Uterus (tissue), 4 donors: Measurements from ENCODE around the gene DIP2A. TPM values are rescaled to one million over a fixed set of nuclear protein-coding genes. Genes with fewer than 3 reads are reported as not detected.

Experiments used
- DNase-seq, 2 donors: peaks; one replicate each; pipeline ENCODE4 v3.0.0-alpha.2; 2019 to 2020
- H3K27ac ChIP-seq, 2 donors: fragments of 200-600 bp; sonication (generic); 1 replicate in 1 of 2; 2 replicates in 1 of 2; pipeline ENCODE4 v1.5.1; 2016 to 2018
- H3K27me3 ChIP-seq, 2 donors: fragments of 200-600 bp; sonication (generic); one replicate each; pipeline ENCODE4 v1.5.1; 2018 to 2019; ENCODE audit warnings: control low read depth in 1 of 2
- H3K36me3 ChIP-seq, 2 donors: fragments of 200-600 bp; sonication (generic); one replicate each; pipeline ENCODE4 v1.5.1; 2019; ENCODE audit warnings: control low read depth in 1 of 2
- H3K4me1 ChIP-seq, 2 donors: fragments of 200-600 bp; sonication (generic); one replicate each; pipeline ENCODE4 v1.5.1; 2018 to 2019; ENCODE audit warnings: control low read depth in 1 of 2
- H3K4me3 ChIP-seq, 2 donors: fragments of 200-600 bp; sonication (generic); 1 replicate in 1 of 2; 2 replicates in 1 of 2; pipeline ENCODE4 v1.5.1; 2018 to 2019; ENCODE audit warnings: mild to moderate bottlenecking in 1 of 2
- H3K9me3 ChIP-seq, 2 donors: fragments of 200-600 bp; sonication (generic); one replicate each; pipeline ENCODE4 v1.5.1; 2019; ENCODE audit warnings: control low read depth in 1 of 2
- POLR2A ChIP-seq, 2 donors: fragments of 450-650 bp; IDR thresholded peaks; one replicate each; pipeline ENCODE4 v1.6.1; 2016; ENCODE audit warnings: antibody characterized with exemption in 2 of 2, mild to moderate bottlenecking in 1 of 2, moderate library complexity in 1 of 2
- intact Hi-C: fragments of 100-400 bp; cut with DNase I; formaldehyde crosslinking; loops from one replicate; pipeline ENCODE4 v1.15.1; 2023; ENCODE audit warnings: low total_unique reads
- total RNA-seq, 4 donors: library from RNA; depleted of rRNA in 3 of 4; stranded (reverse); fragments of >200 nt in 3 of 4; gene quantifications; one replicate each; pipeline versions ENCODE4 v1.1.0 to v1.2.4, GENCODE V29; 2014 to 2023
- TF ChIP-seq, protein P1 (sequence below), 4 experiments: fragments of 200-600 bp in 2 of 4; fragments of 450-650 bp in 2 of 4; sonication (generic) in 2 of 4; IDR thresholded peaks; one replicate each; pipeline ENCODE4 v1.5.1; 2016 to 2019; ENCODE audit warnings: antibody characterized with exemption in 4 of 4, mild to moderate bottlenecking in 2 of 4, moderate library complexity in 1 of 4
- donor health status: DM: yes; HTN: yes; CAD: no.

Gene DIP2A
- total RNA-seq, 4 donors from 2014 or later, result 51.0 to 56.3 (median 51.6) TPM

DNA sequence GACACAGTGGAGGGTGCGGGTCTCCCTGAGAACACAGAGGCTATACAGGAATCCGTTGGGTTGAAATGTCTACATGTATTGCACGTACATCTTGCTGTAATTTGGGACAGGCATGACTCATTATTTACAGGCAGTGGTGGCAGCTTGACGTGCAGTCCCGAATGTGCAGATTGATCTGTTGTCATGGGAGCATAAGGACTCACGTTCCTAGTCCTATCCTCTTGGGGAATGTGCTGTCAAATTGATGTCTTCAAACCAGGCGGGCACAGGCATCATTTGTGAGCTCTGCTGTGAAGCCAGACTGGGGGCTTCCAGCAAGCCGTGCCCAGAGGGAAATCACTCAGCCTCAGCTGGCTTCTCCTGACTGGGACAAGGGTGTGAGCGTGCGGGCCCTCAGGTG, 105.7 kb downstream of the DIP2A start:
- no peak overlapping the region for H3K27ac ChIP-seq
- intact Hi-C loops, result no loop called here
- no peak for TF ChIP-seq POLR2A (IDR thresholded peaks at IDR 0.05)
- TF ChIP-seq, protein P1, sequence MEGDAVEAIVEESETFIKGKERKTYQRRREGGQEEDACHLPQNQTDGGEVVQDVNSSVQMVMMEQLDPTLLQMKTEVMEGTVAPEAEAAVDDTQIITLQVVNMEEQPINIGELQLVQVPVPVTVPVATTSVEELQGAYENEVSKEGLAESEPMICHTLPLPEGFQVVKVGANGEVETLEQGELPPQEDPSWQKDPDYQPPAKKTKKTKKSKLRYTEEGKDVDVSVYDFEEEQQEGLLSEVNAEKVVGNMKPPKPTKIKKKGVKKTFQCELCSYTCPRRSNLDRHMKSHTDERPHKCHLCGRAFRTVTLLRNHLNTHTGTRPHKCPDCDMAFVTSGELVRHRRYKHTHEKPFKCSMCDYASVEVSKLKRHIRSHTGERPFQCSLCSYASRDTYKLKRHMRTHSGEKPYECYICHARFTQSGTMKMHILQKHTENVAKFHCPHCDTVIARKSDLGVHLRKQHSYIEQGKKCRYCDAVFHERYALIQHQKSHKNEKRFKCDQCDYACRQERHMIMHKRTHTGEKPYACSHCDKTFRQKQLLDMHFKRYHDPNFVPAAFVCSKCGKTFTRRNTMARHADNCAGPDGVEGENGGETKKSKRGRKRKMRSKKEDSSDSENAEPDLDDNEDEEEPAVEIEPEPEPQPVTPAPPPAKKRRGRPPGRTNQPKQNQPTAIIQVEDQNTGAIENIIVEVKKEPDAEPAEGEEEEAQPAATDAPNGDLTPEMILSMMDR (IDR thresholded peaks at IDR 0.05), result no peak
- H3K27me3 ChIP-seq, result no peaks in the 10 kb centered on the region
- no peaks in the 10 kb centered on the region for H3K9me3 ChIP-seq
- no peaks in the 10 kb centered on the region for H3K4me1 ChIP-seq
- no peak for DNase-seq
- no peak overlapping the region for H3K4me3 ChIP-seq
- no peaks in the 10 kb centered on the region for H3K36me3 ChIP-seq

DNA sequence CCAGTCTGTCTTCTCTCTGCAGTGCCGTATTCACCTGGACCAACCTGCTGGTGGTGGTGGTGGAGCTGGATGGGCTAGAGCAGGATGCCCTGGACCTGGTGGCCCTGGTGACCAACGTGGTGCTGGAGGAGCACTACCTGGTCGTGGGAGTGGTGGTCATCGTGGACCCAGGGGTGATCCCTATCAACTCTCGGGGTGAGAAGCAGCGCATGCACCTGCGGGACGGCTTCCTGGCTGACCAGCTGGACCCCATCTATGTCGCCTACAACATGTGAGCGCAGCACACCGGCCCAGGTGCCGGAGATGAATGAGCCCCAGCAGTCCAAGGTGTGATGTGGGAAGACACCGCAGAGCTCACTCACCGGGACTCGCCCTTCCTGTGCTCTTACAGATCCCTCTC, 108.7 kb downstream of the DIP2A start:
- Histone ChIP-seq H3K4me1 (no peaks in the 10 kb centered on the region), H3K36me3 (no peaks in the 10 kb centered on the region), H3K27me3 (no peaks in the 10 kb centered on the region), H3K4me3 (no peak overlapping the region), H3K27ac (no peak overlapping the region), H3K9me3 (no peaks in the 10 kb centered on the region)
- no peak for DNase-seq
- intact Hi-C loops, result no loop called here
- TF ChIP-seq, protein P1 (IDR thresholded peaks at IDR 0.05), result no peak

DNA sequence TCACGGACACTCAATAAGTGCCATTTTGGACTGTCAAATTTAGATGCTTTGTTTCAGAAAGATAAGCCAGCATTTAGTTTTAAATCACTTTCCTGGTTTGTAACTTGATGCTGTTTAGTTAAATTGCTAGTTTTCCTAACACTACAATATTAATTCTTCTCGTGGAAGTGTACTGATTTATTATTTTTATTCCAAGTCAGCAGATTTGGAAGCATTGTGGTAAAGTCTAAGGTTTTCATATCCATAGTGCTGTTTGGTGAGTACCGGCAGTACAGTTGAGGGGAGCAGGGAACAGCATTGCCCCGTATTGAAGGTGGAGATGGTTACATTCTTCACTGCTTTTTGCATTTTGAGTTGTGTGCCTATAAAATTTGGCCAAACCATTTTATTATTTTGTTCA, 109.9 kb downstream of the DIP2A start:
- H3K36me3 ChIP-seq, result no peaks in the 10 kb centered on the region
- DNase-seq, result no peak
- intact Hi-C loops, result no loop called here

DNA sequence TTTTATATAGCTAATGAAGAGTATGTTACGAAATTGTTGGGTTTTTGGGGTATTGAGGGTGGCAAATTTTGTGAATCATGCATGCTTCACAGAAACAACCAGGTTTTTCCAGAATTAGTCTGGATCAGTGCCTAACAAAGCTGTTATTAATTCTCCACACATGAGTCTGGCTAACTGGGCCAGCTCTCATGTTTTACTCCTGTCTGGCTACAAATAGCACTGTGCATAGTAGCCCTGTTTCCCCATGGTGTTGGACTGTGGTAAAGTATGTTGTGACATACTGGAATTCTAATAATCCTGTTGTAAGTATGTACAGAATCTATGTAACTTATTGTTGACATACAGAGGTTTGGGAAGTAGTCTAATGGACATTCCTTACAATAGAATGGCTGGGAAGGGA, 110.4 kb downstream of the DIP2A start:
- TF ChIP-seq POLR2A (IDR thresholded peaks at IDR 0.05), result no peak
- TF ChIP-seq, protein P1 (IDR thresholded peaks at IDR 0.05), result no peak
- intact Hi-C loops, result no loop called here
- no peak overlapping the region for H3K27ac ChIP-seq
- DNase-seq, result no peak
- no peak overlapping the region for H3K4me3 ChIP-seq
- no peaks in the 10 kb centered on the region for H3K27me3 ChIP-seq
- H3K4me1 ChIP-seq, result no peaks in the 10 kb centered on the region
- no peaks in the 10 kb centered on the region for H3K9me3 ChIP-seq
- H3K36me3 ChIP-seq, result no peaks in the 10 kb centered on the region

More for the DNA sequence above, 109.9 kb downstream of the DIP2A start:
- no peak for TF ChIP-seq POLR2A (IDR thresholded peaks at IDR 0.05)
- TF ChIP-seq, protein P1 (IDR thresholded peaks at IDR 0.05), result no peak
- Histone ChIP-seq H3K4me1 (no peaks in the 10 kb centered on the region), H3K9me3 (no peaks in the 10 kb centered on the region), H3K27me3 (no peaks in the 10 kb centered on the region), H3K27ac (no peak overlapping the region), H3K4me3 (no peak overlapping the region)

GRCh38 chr21:46570119-46570518, 111.4 kb downstream of the DIP2A start:
- DNase-seq, result no peak
- Histone ChIP-seq H3K36me3 (no peaks in the 10 kb centered on the region), H3K27ac (no peak overlapping the region), H3K4me3 (no peak overlapping the region), H3K4me1 (no peaks in the 10 kb centered on the region), H3K9me3 (no peaks in the 10 kb centered on the region), H3K27me3 (no peaks in the 10 kb centered on the region)
- intact Hi-C loops, result no loop called here
- TF ChIP-seq, protein P1 (IDR thresholded peaks at IDR 0.05), result no peak
- no peak for TF ChIP-seq POLR2A (IDR thresholded peaks at IDR 0.05)
